Stimulated activated CD8-positive, alpha-beta memory T cell treated with anti-CD3 and anti-CD28 coated beads, Interleukin-7, amount 100 ng/mL, for 48 hours (primary cell): ENCODE measurements around the gene TMEM213.

Experiments used
- DNase-seq, 2 donors: peaks; one replicate each; pipeline ENCODE4 v3.0.0-alpha.2; 2020; ENCODE audit warnings: low read depth in 1 of 2; ENCODE audit errors: extremely low read depth in 1 of 2

The TMEM213 gene

GRCh38 chr7:138872576-138872975, 74.8 kb downstream of the TMEM213 start:
- DNase-seq, result no peak

GRCh38 chr7:138873220-138873892, 75.6 kb downstream of the TMEM213 start:
- no peak for DNase-seq

GRCh38 chr7:138875794-138876193, 78.0 kb downstream of the TMEM213 start:
- peak; percentile 32 to 65 for DNase-seq

- no peak for DNase-seq
Observed at GRCh38 chr7:138876326-138876725, 78.5 kb downstream of the TMEM213 start.

- DNase-seq, result no peak
Observed at GRCh38 chr7:138878051-138878450, 80.3 kb downstream of the TMEM213 start.

GRCh38 chr7:138878856-138879255, 81.1 kb downstream of the TMEM213 start:
- no peak for DNase-seq

GRCh38 chr7:138879356-138879755, 81.6 kb downstream of the TMEM213 start:
- DNase-seq, result no peak

- no peak for DNase-seq
Observed at GRCh38 chr7:138880881-138881578, 83.2 kb downstream of the TMEM213 start.

- DNase-seq, result no peak
Observed at GRCh38 chr7:138881579-138882188, 83.9 kb downstream of the TMEM213 start.

GRCh38 chr7:138882249-138882648, 84.5 kb downstream of the TMEM213 start:
- DNase-seq, result no peak

GRCh38 chr7:138885383-138886147, 87.8 kb downstream of the TMEM213 start:
- DNase-seq, result no peak

- DNase-seq, result no peak
Observed at GRCh38 chr7:138886501-138886917, 88.7 kb downstream of the TMEM213 start.

GRCh38 chr7:138887085-138887710, 89.4 kb downstream of the TMEM213 start:
- no peak for DNase-seq
